ENCODE measurements around the gene RASAL1.

RASAL1 gene

GRCh38 chr12:113115455-113116126, 20.0 kb downstream of the RASAL1 start:
- Histone ChIP-seq H3K4me2 (ENCODE audit: low read length) (no peak overlapping the region), H3F3A (ENCODE audit: insufficient read depth, low read length) (no peaks in the 10 kb centered on the region), H3K4me1 (ENCODE audit: insufficient read depth, low read length, severe bottlenecking) (peaks cover 17% of the 10 kb centered on the region), H3K4me3 (ENCODE audit: low read depth, low read length, poor library complexity, severe bottlenecking) (no peak overlapping the region), H3K9me3 (ENCODE audit: low read length) (no peaks in the 10 kb centered on the region), H2AFZ (ENCODE audit: low read length) (no peak overlapping the region), H3K9ac (ENCODE audit: low read length) (no peak overlapping the region), H3K27ac (ENCODE audit: low read depth, low read length, poor library complexity, severe bottlenecking) (peak overlapping the region; percentile 76), H4K20me1 (ENCODE audit: insufficient read depth, low read length) (no peaks in the 10 kb centered on the region), H3K79me2 (ENCODE audit: insufficient read depth, low read length) (no peaks in the 10 kb centered on the region), H3K9me2 (ENCODE audit: low read depth, low read length) (no peaks in the 10 kb centered on the region), H3K36me3 (ENCODE audit: insufficient read depth, low read length) (peaks cover 89% of the 10 kb centered on the region), H3K27me3 (ENCODE audit: insufficient read depth, low read length) (no peaks in the 10 kb centered on the region)
- TF ChIP-seq, protein P1, sequence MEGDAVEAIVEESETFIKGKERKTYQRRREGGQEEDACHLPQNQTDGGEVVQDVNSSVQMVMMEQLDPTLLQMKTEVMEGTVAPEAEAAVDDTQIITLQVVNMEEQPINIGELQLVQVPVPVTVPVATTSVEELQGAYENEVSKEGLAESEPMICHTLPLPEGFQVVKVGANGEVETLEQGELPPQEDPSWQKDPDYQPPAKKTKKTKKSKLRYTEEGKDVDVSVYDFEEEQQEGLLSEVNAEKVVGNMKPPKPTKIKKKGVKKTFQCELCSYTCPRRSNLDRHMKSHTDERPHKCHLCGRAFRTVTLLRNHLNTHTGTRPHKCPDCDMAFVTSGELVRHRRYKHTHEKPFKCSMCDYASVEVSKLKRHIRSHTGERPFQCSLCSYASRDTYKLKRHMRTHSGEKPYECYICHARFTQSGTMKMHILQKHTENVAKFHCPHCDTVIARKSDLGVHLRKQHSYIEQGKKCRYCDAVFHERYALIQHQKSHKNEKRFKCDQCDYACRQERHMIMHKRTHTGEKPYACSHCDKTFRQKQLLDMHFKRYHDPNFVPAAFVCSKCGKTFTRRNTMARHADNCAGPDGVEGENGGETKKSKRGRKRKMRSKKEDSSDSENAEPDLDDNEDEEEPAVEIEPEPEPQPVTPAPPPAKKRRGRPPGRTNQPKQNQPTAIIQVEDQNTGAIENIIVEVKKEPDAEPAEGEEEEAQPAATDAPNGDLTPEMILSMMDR (IDR thresholded peaks at IDR 0.05; ENCODE audit: low read length): no peak
- TF ChIP-seq EZH2 (IDR thresholded peaks at IDR 0.05; ENCODE audit: borderline replicate concordance, low read length): no peak

- Histone ChIP-seq H3K4me2 (ENCODE audit: low read length) (no peak overlapping the region), H3K9me3 (ENCODE audit: low read length) (no peaks in the 10 kb centered on the region), H3K36me3 (ENCODE audit: insufficient read depth, low read length) (peaks cover 89% of the 10 kb centered on the region), H3K79me2 (ENCODE audit: insufficient read depth, low read length) (no peaks in the 10 kb centered on the region), H3K9me2 (ENCODE audit: low read depth, low read length) (no peaks in the 10 kb centered on the region), H4K20me1 (ENCODE audit: insufficient read depth, low read length) (no peaks in the 10 kb centered on the region), H3K4me3 (ENCODE audit: low read depth, low read length, poor library complexity, severe bottlenecking) (no peak overlapping the region), H3K27me3 (ENCODE audit: insufficient read depth, low read length) (no peaks in the 10 kb centered on the region), H3K27ac (ENCODE audit: low read depth, low read length, poor library complexity, severe bottlenecking) (no peak overlapping the region), H3F3A (ENCODE audit: insufficient read depth, low read length) (no peaks in the 10 kb centered on the region), H3K9ac (ENCODE audit: low read length) (no peak overlapping the region), H3K4me1 (ENCODE audit: insufficient read depth, low read length, severe bottlenecking) (peaks cover 24% of the 10 kb centered on the region), H2AFZ (ENCODE audit: low read length) (no peak overlapping the region)
- TF ChIP-seq, protein P1 (IDR thresholded peaks at IDR 0.05; ENCODE audit: low read length): no peak
- no peak for TF ChIP-seq EZH2 (IDR thresholded peaks at IDR 0.05; ENCODE audit: borderline replicate concordance, low read length)
These were observed 20.9 kb downstream of the RASAL1 start for GRCh38 chr12:113114447-113115178.

- TF ChIP-seq, protein P1 (IDR thresholded peaks at IDR 0.05; ENCODE audit: low read length): no peak
- TF ChIP-seq EZH2 (IDR thresholded peaks at IDR 0.05; ENCODE audit: borderline replicate concordance, low read length): no peak
- Histone ChIP-seq H3K4me1 (ENCODE audit: insufficient read depth, low read length, severe bottlenecking) (peaks cover 26% of the 10 kb centered on the region), H2AFZ (ENCODE audit: low read length) (no peak overlapping the region), H3K9me2 (ENCODE audit: low read depth, low read length) (no peaks in the 10 kb centered on the region), H3K79me2 (ENCODE audit: insufficient read depth, low read length) (no peaks in the 10 kb centered on the region), H3K36me3 (ENCODE audit: insufficient read depth, low read length) (peaks cover 85% of the 10 kb centered on the region), H3K4me2 (ENCODE audit: low read length) (no peak overlapping the region), H3K9ac (ENCODE audit: low read length) (no peak overlapping the region), H3K27ac (ENCODE audit: low read depth, low read length, poor library complexity, severe bottlenecking) (no peak overlapping the region), H3K27me3 (ENCODE audit: insufficient read depth, low read length) (no peaks in the 10 kb centered on the region), H3F3A (ENCODE audit: insufficient read depth, low read length) (no peaks in the 10 kb centered on the region), H3K4me3 (ENCODE audit: low read depth, low read length, poor library complexity, severe bottlenecking) (no peak overlapping the region), H4K20me1 (ENCODE audit: insufficient read depth, low read length) (no peaks in the 10 kb centered on the region), H3K9me3 (ENCODE audit: low read length) (no peaks in the 10 kb centered on the region)
These were observed 22.2 kb downstream of the RASAL1 start for GRCh38 chr12:113113397-113113796.
